ENCODE data around the gene VWA8.
"Not testable (repeated sequence)": the region's sequence is repeated elsewhere in the genome, so short reads cannot be mapped to it uniquely, and the experiment has no call there.

The VWA8 gene

GRCh38 chr13:41675306-41675705 is 285.6 kb downstream of the VWA8 start:
- DNase-seq, result no peak

- DNase-seq, result no peak
Measured at GRCh38 chr13:41674246-41674645, 286.7 kb downstream of the VWA8 start.

GRCh38 chr13:41673640-41674039 is 287.3 kb downstream of the VWA8 start:
- no peak for DNase-seq

GRCh38 chr13:41670873-41671443 is 290.0 kb downstream of the VWA8 start:
- DNase-seq, result no peak

DNA sequence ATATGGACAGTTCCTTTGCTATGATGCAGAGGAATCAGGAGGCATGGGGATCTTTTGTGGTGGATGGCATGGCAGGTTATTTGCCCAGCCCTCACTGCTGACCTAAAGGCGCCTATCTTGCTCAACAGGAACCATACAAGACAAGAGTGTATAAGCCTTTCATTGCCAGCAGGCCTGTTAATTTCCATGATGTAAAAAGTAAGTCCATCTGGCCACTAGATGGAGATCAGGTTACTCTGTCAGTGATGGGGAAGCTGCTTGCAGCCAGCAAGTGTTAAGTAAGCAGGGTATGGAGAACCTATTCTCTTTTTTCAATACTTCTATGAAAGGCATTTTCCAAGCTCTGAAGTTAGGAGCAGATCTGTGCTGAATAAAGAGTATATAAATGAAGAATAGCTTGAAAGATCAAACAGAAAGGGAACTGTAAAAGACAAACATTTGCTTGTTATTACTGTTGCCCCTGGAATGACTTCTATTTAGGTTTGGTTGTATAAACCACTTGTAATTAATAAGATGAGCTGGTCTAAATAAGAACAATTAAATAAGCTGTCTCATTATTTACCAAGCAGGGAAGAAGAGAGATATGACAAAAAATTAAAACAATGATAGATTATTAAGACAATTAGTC is 292.7 kb downstream of the VWA8 start:
- peak; percentile 92 for DNase-seq

DNA sequence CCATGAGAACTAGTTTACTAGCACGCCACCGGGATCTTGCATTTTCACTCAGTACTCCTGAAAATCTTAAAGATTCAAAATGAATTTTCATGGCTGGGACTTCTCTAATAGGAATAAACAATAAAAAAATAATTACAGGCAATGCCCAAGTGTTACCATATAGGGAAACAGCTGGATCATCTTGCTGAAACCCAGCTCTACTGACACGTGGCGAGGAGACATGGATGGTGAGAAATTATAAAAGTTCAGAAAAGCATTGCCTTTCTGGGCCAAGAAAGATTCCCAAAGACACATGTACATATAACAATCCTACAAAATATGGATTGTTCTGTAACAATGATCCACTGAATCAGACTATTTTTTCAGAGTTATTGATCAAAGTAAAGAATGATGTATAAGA is 294.3 kb downstream of the VWA8 start:
- DNase-seq, result no peak

DNA sequence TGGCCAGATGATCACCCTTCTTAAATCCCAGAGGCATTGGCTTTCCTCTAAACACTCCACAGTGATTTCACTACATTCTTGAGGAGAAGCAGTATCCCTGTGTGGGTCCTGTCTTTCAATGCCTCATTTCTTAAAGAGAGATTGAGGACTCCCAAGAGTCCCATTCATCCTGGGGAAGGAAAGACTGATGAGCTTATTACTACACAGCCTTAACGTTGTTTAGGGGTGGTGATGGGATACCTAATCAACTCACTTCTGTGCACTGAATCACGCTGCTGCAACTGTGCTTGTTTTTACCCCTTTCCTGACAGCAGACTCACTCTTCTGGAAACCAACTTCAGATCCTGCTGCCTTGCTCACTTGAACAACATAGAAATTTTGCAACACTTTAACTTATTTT is 300.5 kb downstream of the VWA8 start:
- DNase-seq, result no peak

DNA sequence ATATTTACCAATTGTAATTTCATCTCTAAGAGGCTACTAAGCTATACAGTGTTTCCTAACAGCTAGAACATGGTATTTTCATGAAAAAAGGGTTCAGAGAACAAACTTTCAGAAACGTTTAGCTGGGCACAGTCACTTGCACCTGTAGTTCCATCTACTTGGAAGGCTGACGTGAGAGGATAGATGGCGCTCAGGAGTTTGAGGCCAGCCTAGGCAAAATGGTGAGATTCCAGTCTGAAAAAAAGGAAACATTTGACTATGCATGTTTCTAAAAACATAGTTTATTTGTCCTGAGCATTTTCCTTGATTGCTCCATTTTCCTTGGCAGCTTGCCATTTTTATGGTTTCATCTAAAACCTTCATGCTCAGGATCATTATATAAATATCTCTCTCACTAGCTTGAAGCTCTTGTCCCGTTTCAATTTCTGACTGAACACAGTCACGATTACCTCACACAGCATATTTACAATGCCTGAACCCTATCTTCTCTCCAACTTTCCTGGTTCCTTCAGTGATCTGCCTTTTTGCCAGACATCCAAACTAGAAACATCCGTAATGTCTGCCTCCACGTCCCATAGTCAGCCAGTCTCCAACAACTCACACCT is 302.8 kb downstream of the VWA8 start:
- peak; percentile 22 for DNase-seq

- DNase-seq, result no peak
Measured at GRCh38 chr13:41655997-41656396, 304.9 kb downstream of the VWA8 start.

GRCh38 chr13:41654796-41655195 is 306.1 kb downstream of the VWA8 start:
- DNase-seq, result no peak

DNA sequence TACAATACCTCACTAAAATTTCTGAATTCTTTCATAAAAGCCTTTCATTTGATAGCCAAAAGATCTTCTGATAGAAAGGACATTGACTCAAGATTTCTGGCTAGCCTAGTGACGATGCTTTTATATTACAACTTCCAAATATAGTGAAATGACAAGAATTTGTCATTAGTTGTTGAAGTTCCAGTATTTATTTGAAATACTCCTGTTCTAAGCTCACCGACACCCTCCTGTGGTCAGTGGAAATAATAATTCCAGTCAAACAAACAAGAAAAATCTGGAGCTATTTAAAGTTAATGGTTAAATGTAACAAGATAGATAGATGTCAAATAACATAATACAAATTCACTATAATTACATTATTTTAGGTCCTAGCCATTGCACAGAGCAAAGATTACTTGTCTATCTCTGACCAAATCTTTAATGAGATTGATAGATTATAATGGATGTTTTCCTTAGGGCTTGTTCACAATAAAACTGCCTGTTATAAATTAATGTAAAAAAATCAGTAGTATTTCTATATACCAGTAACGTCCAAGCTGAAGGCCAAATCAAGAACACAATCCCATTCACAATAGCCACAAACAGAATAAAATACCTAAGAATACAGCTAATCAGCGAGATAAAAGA is 308.1 kb downstream of the VWA8 start:
- DNase-seq, result peak; percentile 76

GRCh38 chr13:41651413-41652058 is 309.4 kb downstream of the VWA8 start:
- DNase-seq, result no peak

DNA sequence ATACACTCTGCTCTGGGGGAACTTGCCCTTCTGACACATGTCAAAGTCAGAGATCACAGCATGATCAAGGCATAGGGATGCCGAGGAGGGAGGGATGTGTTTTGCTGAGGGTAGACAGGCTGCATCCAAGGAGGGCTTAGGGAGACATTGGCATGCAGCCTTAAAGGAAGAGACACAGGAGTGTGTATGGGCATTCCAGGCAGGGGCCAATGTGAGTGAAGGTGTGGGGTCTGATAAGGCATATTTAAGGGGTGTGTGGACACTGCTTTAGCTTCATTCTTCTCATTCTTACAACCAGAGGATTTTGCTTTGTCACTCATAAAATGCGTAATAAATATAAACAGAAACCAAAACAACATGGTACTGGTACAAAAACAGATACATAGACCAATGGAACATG is 310.2 kb downstream of the VWA8 start:
- no peak for DNase-seq

- DNase-seq, result peak; percentile 21
Measured at GRCh38 chr13:41649659-41650058, 311.2 kb downstream of the VWA8 start.

DNA sequence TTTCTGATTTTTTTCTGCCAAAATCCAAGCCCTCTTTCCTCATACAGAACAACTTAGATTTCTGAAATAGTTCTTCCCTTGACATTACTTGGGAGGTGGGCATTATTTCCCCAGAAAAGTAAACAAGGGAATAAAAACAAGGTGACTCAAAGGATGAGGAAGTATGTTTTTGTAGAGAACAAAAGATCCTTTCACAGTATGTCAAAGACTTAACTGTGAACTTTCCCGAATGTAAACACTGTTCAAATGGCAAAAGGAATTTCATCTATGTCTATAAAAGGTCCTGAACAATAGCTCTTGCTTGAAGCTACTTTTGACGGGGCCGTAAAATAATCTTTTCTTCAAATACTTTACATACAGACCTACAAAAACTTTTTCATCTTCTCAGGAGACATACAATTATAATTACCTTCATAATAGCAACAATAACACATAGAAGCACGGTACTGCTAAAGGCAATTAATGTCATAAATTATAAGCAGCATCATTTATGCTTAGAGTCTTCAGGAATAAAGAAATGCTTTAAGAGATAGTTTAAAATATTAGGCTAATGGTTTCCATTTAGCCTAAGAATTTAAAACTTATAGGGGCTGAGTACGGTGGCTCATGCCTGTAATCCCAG is 312.5 kb downstream of the VWA8 start:
- peak; percentile 35 for DNase-seq

- not testable (repeated sequence) for DNase-seq
Measured at GRCh38 chr13:41647699-41648313, 313.1 kb downstream of the VWA8 start.

DNA sequence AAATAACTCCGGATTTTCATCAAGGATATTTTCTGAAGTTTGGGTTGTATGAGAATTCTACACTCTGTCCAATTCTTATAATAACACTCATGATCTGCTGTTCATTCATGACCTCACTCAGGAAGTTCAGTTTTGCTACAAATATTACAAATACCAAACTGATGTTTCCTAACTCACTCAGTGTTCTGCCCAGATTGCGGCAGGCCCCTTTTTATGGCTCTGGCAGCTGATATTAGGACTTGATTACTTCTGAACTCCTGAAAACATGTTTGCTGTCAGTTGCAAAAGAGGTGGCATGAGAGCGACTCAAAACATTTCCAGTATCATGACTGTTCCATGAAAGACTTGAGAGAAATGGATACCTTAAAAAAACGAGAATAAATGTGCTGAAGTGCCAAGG is 315.6 kb downstream of the VWA8 start:
- DNase-seq, result peak; percentile 35

DNA sequence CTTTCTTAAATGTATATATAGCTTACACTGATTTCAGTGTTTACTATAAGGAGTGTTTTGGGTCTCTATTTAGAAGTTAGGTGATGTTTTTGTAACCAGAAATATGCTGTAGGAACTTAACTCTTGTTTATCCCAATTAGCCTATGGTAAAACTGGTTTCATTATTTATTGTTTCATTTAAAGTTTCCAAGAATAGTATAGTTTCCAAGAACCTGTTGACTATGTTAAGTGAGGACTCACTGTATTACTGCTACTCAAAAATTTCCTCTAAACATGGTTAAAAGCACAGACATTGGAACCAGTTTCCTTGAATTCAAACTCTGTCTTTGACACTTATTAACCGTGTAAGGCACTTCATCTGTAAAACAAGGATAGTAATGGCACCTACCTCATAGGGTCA is 316.2 kb downstream of the VWA8 start:
- no peak for DNase-seq

DNA sequence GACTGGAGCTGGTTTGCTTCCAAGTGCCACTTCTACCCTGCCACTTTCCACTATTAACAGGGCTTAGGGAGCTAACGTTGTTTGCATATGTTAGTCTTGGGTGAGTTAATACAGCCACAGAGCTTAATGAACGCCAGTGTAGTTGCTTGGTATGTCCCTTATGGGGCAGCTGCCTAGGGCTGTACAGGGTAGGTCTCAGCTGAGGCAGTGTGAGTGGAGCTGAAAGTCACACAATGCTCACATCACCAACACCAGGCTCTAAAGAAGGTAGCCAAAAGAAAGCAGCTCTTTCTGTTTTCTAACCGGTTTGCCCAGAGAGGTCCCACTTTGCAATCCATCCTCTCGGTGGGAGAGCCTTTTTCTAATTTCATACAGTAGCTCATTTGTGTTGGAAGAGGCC is 317.4 kb downstream of the VWA8 start:
- DNase-seq, result no peak

DNA sequence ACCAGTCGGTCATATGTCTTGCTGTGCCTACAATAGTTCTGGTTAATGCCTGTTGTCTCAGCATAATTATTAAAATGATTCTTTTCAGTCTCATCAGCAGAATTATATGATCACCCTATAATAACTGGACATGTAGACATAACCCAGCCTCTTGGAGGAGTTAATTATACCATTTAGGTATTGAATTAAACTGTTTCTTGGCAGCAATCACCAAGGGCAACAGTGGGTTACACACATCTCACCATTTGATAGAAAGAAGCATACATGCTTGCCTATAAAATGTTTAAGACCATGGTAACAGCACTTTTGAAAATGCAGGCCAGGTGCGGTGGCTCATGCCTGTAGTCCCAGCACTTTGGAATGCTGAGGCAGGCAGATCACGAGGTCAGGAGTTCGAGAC is 318.9 kb downstream of the VWA8 start:
- DNase-seq, result no peak

GRCh38 chr13:41641429-41641828 is 319.5 kb downstream of the VWA8 start:
- DNase-seq, result no peak

DNA sequence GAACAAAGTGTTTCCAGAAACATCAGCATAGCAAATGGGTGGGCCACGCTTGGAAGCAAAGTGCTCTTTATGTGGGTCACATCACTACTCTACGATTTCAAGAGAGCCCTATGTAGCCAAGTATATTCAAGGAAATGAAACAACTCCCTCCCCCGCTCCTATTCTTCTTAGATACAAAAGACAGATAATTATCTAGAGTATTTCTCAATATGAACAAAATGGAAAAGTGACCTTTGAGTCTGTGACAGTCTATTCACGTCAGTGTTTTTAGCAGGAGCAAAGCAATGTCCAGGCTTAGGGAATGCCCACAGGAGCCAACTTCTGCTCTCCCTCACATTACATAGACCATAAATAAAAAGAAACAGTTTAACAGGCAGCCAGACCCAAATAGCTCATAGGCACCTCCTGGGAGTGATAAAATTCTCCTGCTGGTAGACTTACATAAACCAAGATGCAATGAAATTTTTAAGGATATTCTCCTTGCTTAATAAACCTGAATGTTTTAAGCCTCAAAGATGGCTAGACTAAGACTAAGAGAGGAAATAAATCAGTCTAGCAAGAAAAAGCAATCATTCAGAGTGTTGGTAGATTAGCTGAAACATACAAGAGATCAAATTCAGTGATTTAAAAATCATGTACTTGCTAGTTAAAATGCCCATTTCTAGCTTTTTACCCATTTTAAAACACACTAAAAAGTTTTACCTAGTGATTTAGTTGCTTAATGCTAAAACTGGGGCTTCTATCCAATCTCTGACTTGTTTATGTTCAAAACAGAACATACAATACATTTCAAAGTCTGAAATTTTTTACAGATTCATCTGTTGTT is 320.7 kb downstream of the VWA8 start:
- no peak for DNase-seq
